PC-3 (cell line): ENCODE data around the gene TRPM2. TPM values are rescaled to one million over a fixed set of nuclear protein-coding genes. Genes with fewer than 3 reads are reported as not detected.
A peak's percentile ranks its signal among the peaks of the same experiment; 100 is the strongest.

Experiments used
- ATAC-seq: fragments of 200-7000 bp; cut with Tn5 transposase; 2 replicates; pipeline ENCODE4 v1.9.1; 2020; ENCODE audit warnings: mild to moderate bottlenecking, moderate library complexity
- Bru-seq: library from RNA; stranded (reverse); fragments of 400-500 nt; gene quantifications from one replicate; lab custom pipeline; 2021; lab: Mats Ljungman, UMichigan
- BruChase-seq, 2 experiments: library from RNA; stranded (reverse); fragments of 400-500 nt; gene quantifications; one replicate each; lab custom pipeline; 2021; lab: Mats Ljungman, UMichigan
- BruUV-seq: library from RNA; stranded (reverse); fragments of 400-500 nt; replicated peaks from 2 replicates; lab custom pipeline; 2021; lab: Mats Ljungman, UMichigan
- CTCF ChIA-PET: fragments of 300-600 bp; sonication (Branson Sonifier 250); formaldehyde crosslinking; loops from one replicate; lab custom pipeline; 2022; ENCODE audit warnings: antibody characterized with exemption; lab: Charles Lee
- POLR2A ChIA-PET: fragments of 300-600 bp; sonication (Branson Sonifier 250); formaldehyde crosslinking; loops from one replicate; lab custom pipeline; 2022; ENCODE audit warnings: antibody characterized with exemption; ENCODE audit not compliant: unreplicated experiment; lab: Charles Lee
- DNase-seq: peaks from one replicate; pipeline ENCODE4 v3.0.0-alpha.2; 2015
- H2AFZ ChIP-seq: fragments of 300-600 bp; sonication (generic); 2 replicates; pipeline ENCODE4 v1.6.0; 2016; ENCODE audit warnings: antibody characterized with exemption, low read length
- H3F3A ChIP-seq: fragments of 300-600 bp; sonication (generic); one replicate; pipeline ENCODE4 v1.6.0; 2017; ENCODE audit warnings: antibody characterized with exemption, low read length, control low read depth, mild to moderate bottlenecking; ENCODE audit not compliant: unreplicated experiment
- H3K27ac ChIP-seq: fragments of 300-600 bp; sonication (generic); 2 replicates; pipeline ENCODE4 v1.5.1; 2016; ENCODE audit warnings: mild to moderate bottlenecking, low read length
- H3K27me3 ChIP-seq: fragments of 300-600 bp; sonication (generic); 2 replicates; pipeline ENCODE4 v1.6.1; 2016; ENCODE audit warnings: low read length, mixed read lengths
- H3K36me3 ChIP-seq: fragments of 300-600 bp; sonication (generic); 2 replicates; pipeline ENCODE4 v1.6.1; 2016; ENCODE audit warnings: low read depth, mixed run types, low read length, mixed read lengths
- H3K4me1 ChIP-seq: fragments of 300-600 bp; sonication (generic); 2 replicates; pipeline ENCODE4 v1.5.1; 2016; ENCODE audit warnings: low read length; ENCODE audit not compliant: insufficient read depth
- H3K4me2 ChIP-seq: fragments of 300-600 bp; sonication (generic); 2 replicates; pipeline ENCODE4 v1.6.0; 2016; ENCODE audit warnings: low read length
- H3K4me3 ChIP-seq: fragments of 300-600 bp; sonication (generic); 2 replicates; pipeline ENCODE4 v1.5.1; 2016; ENCODE audit warnings: mild to moderate bottlenecking, low read length, mixed read lengths
- H3K79me2 ChIP-seq: fragments of 300-600 bp; sonication (generic); 2 replicates; pipeline ENCODE4 v1.6.1; 2017; ENCODE audit warnings: low read length, mixed read lengths
- H3K9ac ChIP-seq: fragments of 300-600 bp; sonication (generic); 2 replicates; pipeline ENCODE4 v1.6.0; 2016; ENCODE audit warnings: mild to moderate bottlenecking, low read length
- H3K9me2 ChIP-seq: fragments of 300-600 bp; sonication (generic); replicated peaks from 2 replicates; pipeline ENCODE4 v1.6.1; 2016; ENCODE audit warnings: mixed run types, low read length, mixed read lengths
- H3K9me3 ChIP-seq: fragments of 300-600 bp; sonication (generic); 2 replicates; pipeline ENCODE4 v1.6.1; 2016; ENCODE audit warnings: low read length, mixed read lengths
- H4K20me1 ChIP-seq: fragments of 300-600 bp; sonication (generic); 2 replicates; pipeline ENCODE4 v1.6.1; 2016; ENCODE audit warnings: low read length, mixed read lengths
- CTCF ChIP-seq: fragments of 300-600 bp; sonication (generic); conservative IDR thresholded peaks from 2 replicates; pipeline ENCODE4 v1.5.1; 2017; ENCODE audit warnings: antibody characterized with exemption, low read depth, mild to moderate bottlenecking, low read length
- EZH2 ChIP-seq: fragments of 300-600 bp; sonication (generic); IDR thresholded peaks from one replicate; pipeline ENCODE4 v1.6.1; 2017; ENCODE audit warnings: antibody characterized with exemption, mild to moderate bottlenecking, low read length; ENCODE audit not compliant: unreplicated experiment
- EZH2phosphoT487 ChIP-seq: fragments of 300-600 bp; sonication (generic); IDR thresholded peaks from 2 replicates; pipeline ENCODE4 v1.6.1; 2018; ENCODE audit warnings: mild to moderate bottlenecking, antibody characterized with exemption, low read length, borderline replicate concordance
- intact Hi-C: fragments of 100-400 bp; cut with micrococcal nuclease; formaldehyde crosslinking; loops from 2 replicates; pipeline ENCODE4 v1.9.0; 2023
- long read RNA-seq: library from polyadenylated mRNA; unstranded; transcript quantifications from one replicate; pipeline ENCODE4 v2.0.0, GENCODE V29; 2021; ENCODE audit not compliant: unreplicated experiment
- total RNA-seq: library from RNA; depleted of rRNA; stranded (reverse); fragments of >200 nt; gene quantifications from 2 replicates; pipeline ENCODE4 v1.2.3, GENCODE V29; 2014; rRNA removed

Gene TRPM2
- total RNA-seq (48.3 and 50.0 TPM in 2 replicates), Bru-seq, nascent RNA (percentile 37 among the genes with signal in this experiment), BruChase-seq, experiment 1, labeled RNA remaining after a 6-hour chase (percentile 39 among the genes with signal in this experiment), BruChase-seq, experiment 2, labeled RNA remaining after a 2-hour chase (percentile 38 among the genes with signal in this experiment)
- long read RNA-seq, partial matches to known transcripts, result 90 of 95 reads
- long read RNA-seq, other reads (novel, unspliced or antisense), result 5 of 95 reads

GRCh38 chr21:44353191-44353970, at the start of gene TRPM2:
TRPM2 (plus strand) TSS chr21:44353621; CDS start chr21:44353701, 80 bp downstream.
- DNase-seq, result no peak
- intact Hi-C loops, result no loop called here
- Histone ChIP-seq H3F3A (no peaks in the 10 kb centered on the region), H3K4me1 (no peaks in the 10 kb centered on the region; the same call in 1 of the 2 replicates), H3K9me3 (no peaks in the 10 kb centered on the region), H3K4me3 (no peak within 1 kb of the TSS), H3K4me2 (no peak within 1 kb of the TSS), H4K20me1 (no peaks in the 10 kb centered on the region), H3K9me2 (no peaks in the 10 kb centered on the region), H3K27me3 (peaks cover 37% of the 10 kb centered on the region), H3K27ac (no peak within 1 kb of the TSS), H2AFZ (no peak within 1 kb of the TSS), H3K9ac (no peak within 1 kb of the TSS), H3K79me2 (no peaks in the 10 kb centered on the region), H3K36me3 (no peaks in the 10 kb centered on the region)
- CTCF ChIA-PET, result no interaction called here
- TF ChIP-seq EZH2 (no peak), CTCF (no peak), EZH2phosphoT487 (no peak)
- ATAC-seq, result no peak
- POLR2A ChIA-PET, result no interaction called here
- no TSS peak for BruUV-seq

- no peak for ATAC-seq
- Histone ChIP-seq H3F3A (no peaks in the 10 kb centered on the region), H3K27me3 (no peaks in the 10 kb centered on the region), H3K4me1 (peaks cover 26% of the 10 kb centered on the region), H2AFZ (no peak overlapping the region), H3K4me2 (no peak overlapping the region), H4K20me1 (peaks cover 32% of the 10 kb centered on the region), H3K9ac (no peak overlapping the region), H3K9me2 (no peaks in the 10 kb centered on the region), H3K4me3 (no peak overlapping the region), H3K79me2 (peaks cover 62% of the 10 kb centered on the region), H3K27ac (no peak overlapping the region), H3K36me3 (peaks cover 10% of the 10 kb centered on the region), H3K9me3 (no peaks in the 10 kb centered on the region)
- BruUV-seq, result no TSS peak
- no peak for TF ChIP-seq EZH2
- TF ChIP-seq EZH2phosphoT487, result no peak
- no peak for TF ChIP-seq CTCF
- DNase-seq, result no peak
- ChIA-PET POLR2A (no interaction called here), CTCF (no interaction called here)
- intact Hi-C loops, result no loop called here
These were observed 49.3 kb upstream of the TRPM2 start for GRCh38 chr21:44304011-44304616.
